Right ventricle myocardium inferior (tissue), 1 donor: ENCODE data around the gene NUDT6. TPM values are rescaled to one million over a fixed set of nuclear protein-coding genes. Genes with fewer than 3 reads are reported as not detected.
A peak's percentile ranks its signal among the peaks of the same experiment; 100 is the strongest.
"Not testable (repeated sequence)": the region's sequence is repeated elsewhere in the genome, so short reads cannot be mapped to it uniquely, and the experiment has no call there.

Experiments used
- ATAC-seq: fragments of 200-7000 bp; cut with Tn5 transposase; one replicate; pipeline ENCODE4 v1.9.1; 2020; ENCODE audit warnings: mild to moderate bottlenecking, moderate library complexity
- DNase-seq: peaks from one replicate; pipeline ENCODE4 v3.0.0; 2021; ENCODE audit errors: missing footprints
- intact Hi-C: fragments of 100-400 bp; cut with DNase I; formaldehyde crosslinking; loops from one replicate; pipeline ENCODE4 v1.11.0; 2022
- long read RNA-seq: library from polyadenylated mRNA; unstranded; transcript quantifications from one replicate; pipeline ENCODE4 v2.0.0, GENCODE V29; 2021
- total RNA-seq: library from RNA; stranded (reverse); fragmentation: NEBNext Ultra II Directional; extraction: Animal tissue kit (Norgen Biotek cat#: 25700); gene quantifications from one replicate; pipeline ENCODE4 v1.2.1, GENCODE V29; 2021
- donor health status: DM: no; HTN: yes; CAD: no; lungs with severe emphysema.

The NUDT6 gene
- total RNA-seq: 16.4 TPM
- long read RNA-seq, partial matches to known transcripts: 0 of 1 reads
- long read RNA-seq, other reads (novel, unspliced or antisense): 0 of 1 reads

GRCh38 chr4:122921971-122922876 is at the start of gene NUDT6:
NUDT6 (minus strand) TSS chr4:122922597; CDS start chr4:122922572, 25 bp downstream.
- ATAC-seq: peak; percentile 95
- intact Hi-C loops: loop anchor here (5.0 kb wide), 1 partner anchor 320 kb away; no protein-coding TSS in a partner anchor
- peak; percentile 88 for DNase-seq

GRCh38 chr4:122968227-122968812 is 45.9 kb upstream of the NUDT6 start:
- intact Hi-C loops: no loop called here
- DNase-seq (no peak), ATAC-seq (no peak)

- no peak for ATAC-seq
- DNase-seq: no peak
- intact Hi-C loops: no loop called here
These were observed 44.8 kb upstream of the NUDT6 start for GRCh38 chr4:122967231-122967630.

- ATAC-seq: no peak
- DNase-seq: no peak
- intact Hi-C loops: no loop called here
These were observed 43.8 kb upstream of the NUDT6 start for GRCh38 chr4:122966201-122966600.

GRCh38 chr4:122963216-122963615 is 40.8 kb upstream of the NUDT6 start:
- intact Hi-C loops: no loop called here
- DNase-seq (no peak), ATAC-seq (no peak)

- intact Hi-C loops: no loop called here
- DNase-seq: no peak
- ATAC-seq: no peak
These were observed 38.2 kb upstream of the NUDT6 start for GRCh38 chr4:122960611-122961000.

GRCh38 chr4:122959981-122960610 is 37.7 kb upstream of the NUDT6 start:
- intact Hi-C loops: no loop called here
- DNase-seq (no peak), ATAC-seq (no peak)

GRCh38 chr4:122959441-122959840 is 37.0 kb upstream of the NUDT6 start:
- ATAC-seq (no peak), DNase-seq (no peak)
- intact Hi-C loops: no loop called here

GRCh38 chr4:122958505-122958904 is 36.1 kb upstream of the NUDT6 start:
- intact Hi-C loops: no loop called here
- DNase-seq: no peak
- no peak for ATAC-seq

GRCh38 chr4:122953924-122954323 is 31.5 kb upstream of the NUDT6 start:
- ATAC-seq (no peak), DNase-seq (no peak)
- intact Hi-C loops: no loop called here

- DNase-seq (no peak), ATAC-seq (no peak)
- intact Hi-C loops: no loop called here
These were observed 29.6 kb upstream of the NUDT6 start for GRCh38 chr4:122952028-122952427.

GRCh38 chr4:122948671-122949070 is 26.3 kb upstream of the NUDT6 start:
- DNase-seq (no peak), ATAC-seq (no peak)
- intact Hi-C loops: no loop called here

- intact Hi-C loops: no loop called here
These were observed 23.7 kb upstream of the NUDT6 start for GRCh38 chr4:122946142-122946541.

GRCh38 chr4:122945136-122945535 is 22.7 kb upstream of the NUDT6 start:
- DNase-seq, intact Hi-C loops, ATAC-seq: not testable (repeated sequence)

More at GRCh38 chr4:122946142-122946541, 23.7 kb upstream of the NUDT6 start:
- ATAC-seq (no peak), DNase-seq (no peak)

GRCh38 chr4:122932763-122933162 is 10.4 kb upstream of the NUDT6 start:
- ATAC-seq (no peak), DNase-seq (no peak)
- intact Hi-C loops: no loop called here

- intact Hi-C loops: no loop called here
- ATAC-seq (no peak), DNase-seq (no peak)
These were observed 8.5 kb upstream of the NUDT6 start for GRCh38 chr4:122930862-122931261.

- intact Hi-C loops: no loop called here
- no peak for DNase-seq
These were observed 6.5 kb upstream of the NUDT6 start for GRCh38 chr4:122928930-122929329.

GRCh38 chr4:122922877-122923511 is 597 bp upstream of the NUDT6 start:
- peak; percentile 98 for ATAC-seq
- intact Hi-C loops: loop anchor here (5.0 kb wide), 1 partner anchor 321 kb away; no protein-coding TSS in a partner anchor
- peak; percentile 88 for DNase-seq

More at GRCh38 chr4:122928930-122929329, 6.5 kb upstream of the NUDT6 start:
- ATAC-seq: no peak

GRCh38 chr4:122921300-122921699 is 1.1 kb downstream of the NUDT6 start:
- no peak for DNase-seq
- intact Hi-C loops: loop anchor here (5.0 kb wide), 1 partner anchor 319 kb away; no protein-coding TSS in a partner anchor
- ATAC-seq: no peak
